Astrocyte (in vitro differentiated cells and primary cell): ENCODE measurements around the gene SEL1L2. TPM values are rescaled to one million over a fixed set of nuclear protein-coding genes. Genes with fewer than 3 reads are reported as not detected.

Experiments used
- DNase-seq: peaks from one replicate; pipeline ENCODE4 v3.0.0-alpha.2; 2010; ENCODE audit warnings: low read depth
- FAIRE-seq: peaks from 2 replicates; lab custom pipeline; 2011; peaks lifted over from hg19 to GRCh38; lab: Jason Lieb, UNC
- H2AFZ ChIP-seq: 2 replicates; pipeline ENCODE4 v1.6.0; 2012; ENCODE audit warnings: low read depth, low read length, inconsistent platforms
- H3K27ac ChIP-seq: 2 replicates; pipeline ENCODE4 v1.5.1; 2011; ENCODE audit warnings: low read depth, low read length, inconsistent platforms
- H3K27me3 ChIP-seq: 2 replicates; pipeline ENCODE4 v1.6.0; 2011; ENCODE audit warnings: low read length, inconsistent platforms; ENCODE audit not compliant: insufficient read depth
- H3K36me3 ChIP-seq: 2 replicates; pipeline ENCODE4 v1.5.1; 2011; ENCODE audit warnings: low read length, inconsistent platforms; ENCODE audit not compliant: insufficient read depth
- H3K4me1 ChIP-seq: 2 replicates; pipeline ENCODE4 v1.5.1; 2011; ENCODE audit warnings: low read length, inconsistent platforms; ENCODE audit not compliant: insufficient read depth
- H3K4me2 ChIP-seq: 2 replicates; pipeline ENCODE4 v1.6.0; 2012; ENCODE audit warnings: low read length, inconsistent platforms
- H3K4me3 ChIP-seq: 2 replicates; pipeline ENCODE4 v1.5.1; 2011; ENCODE audit warnings: low read depth, mild to moderate bottlenecking, low read length, inconsistent platforms; ENCODE audit not compliant: insufficient read depth
- H3K79me2 ChIP-seq: 2 replicates; pipeline ENCODE4 v1.6.0; 2012; ENCODE audit warnings: mild to moderate bottlenecking, low read length, inconsistent platforms; ENCODE audit not compliant: insufficient read depth
- H3K9ac ChIP-seq: 2 replicates; pipeline ENCODE4 v1.6.0; 2012; ENCODE audit warnings: mild to moderate bottlenecking, low read length, inconsistent platforms
- H3K9me3 ChIP-seq: 2 replicates; pipeline ENCODE4 v1.5.1; 2012; ENCODE audit warnings: low read depth, mild to moderate bottlenecking, low read length, inconsistent platforms; ENCODE audit not compliant: insufficient read depth
- H4K20me1 ChIP-seq: 2 replicates; pipeline ENCODE4 v1.6.0; 2012; ENCODE audit warnings: low read length, inconsistent platforms; ENCODE audit not compliant: insufficient read depth
- H3K27ac Mint-ChIP-seq: one replicate; pipeline ENCODE4 v1.8.0; 2021; ENCODE audit warnings: mild to moderate bottlenecking, mixed read lengths; ENCODE audit not compliant: unreplicated experiment
- H3K27me3 Mint-ChIP-seq: one replicate; pipeline ENCODE4 v1.8.0; 2021; ENCODE audit warnings: low read depth, mixed read lengths; ENCODE audit not compliant: unreplicated experiment
- H3K36me3 Mint-ChIP-seq: one replicate; pipeline ENCODE4 v1.8.0; 2021; ENCODE audit warnings: low read depth, mixed read lengths; ENCODE audit not compliant: unreplicated experiment
- H3K4me1 Mint-ChIP-seq: one replicate; pipeline ENCODE4 v1.8.0; 2021; ENCODE audit warnings: low read depth, mixed read lengths; ENCODE audit not compliant: unreplicated experiment
- H3K4me3 Mint-ChIP-seq: one replicate; pipeline ENCODE4 v1.8.0; 2021; ENCODE audit warnings: mild to moderate bottlenecking, moderate library complexity, mixed read lengths; ENCODE audit not compliant: unreplicated experiment
- H3K9me3 Mint-ChIP-seq: one replicate; pipeline ENCODE4 v1.8.0; 2021; ENCODE audit warnings: mild to moderate bottlenecking, mixed read lengths; ENCODE audit not compliant: unreplicated experiment
- EZH2 ChIP-seq: IDR thresholded peaks from 2 replicates; pipeline ENCODE4 v1.6.1; 2012; ENCODE audit warnings: mild to moderate bottlenecking, low read length, inconsistent platforms; ENCODE audit not compliant: insufficient read depth
- total RNA-seq: library from RNA; stranded (reverse); gene quantifications from 2 replicates; pipeline ENCODE4 v1.2.1, GENCODE V29; 2021
- TF ChIP-seq, protein P1 (sequence below): IDR thresholded peaks from 2 replicates; pipeline ENCODE4 v1.5.1; 2011; ENCODE audit warnings: low read depth, mild to moderate bottlenecking, inconsistent platforms, low read length, moderate library complexity; ENCODE audit not compliant: insufficient read depth

Gene SEL1L2
- total RNA-seq, 1 donor from 2014 or later: not detected

DNA sequence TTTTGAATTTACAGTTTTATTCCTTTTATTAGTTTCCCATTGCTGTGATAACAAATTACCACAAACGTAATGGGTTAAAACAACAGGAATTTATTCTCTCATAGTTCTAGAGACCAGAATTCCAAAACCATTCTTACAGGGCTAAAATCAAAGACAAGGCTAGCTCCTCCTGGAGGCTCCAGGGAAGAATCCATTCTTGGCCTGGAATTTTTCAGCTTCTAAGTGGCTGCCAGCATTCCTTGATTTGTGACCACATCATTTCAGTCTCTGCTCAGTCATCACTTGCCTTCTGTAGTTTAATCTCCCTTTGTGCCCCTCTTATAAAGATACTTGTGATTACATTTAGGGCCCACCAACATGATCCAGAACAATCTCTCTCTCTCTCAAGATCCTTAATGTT lies 897 bp upstream of the SEL1L2 start:
- no peak for DNase-seq
- TF ChIP-seq EZH2: no peak
- TF ChIP-seq, protein P1, sequence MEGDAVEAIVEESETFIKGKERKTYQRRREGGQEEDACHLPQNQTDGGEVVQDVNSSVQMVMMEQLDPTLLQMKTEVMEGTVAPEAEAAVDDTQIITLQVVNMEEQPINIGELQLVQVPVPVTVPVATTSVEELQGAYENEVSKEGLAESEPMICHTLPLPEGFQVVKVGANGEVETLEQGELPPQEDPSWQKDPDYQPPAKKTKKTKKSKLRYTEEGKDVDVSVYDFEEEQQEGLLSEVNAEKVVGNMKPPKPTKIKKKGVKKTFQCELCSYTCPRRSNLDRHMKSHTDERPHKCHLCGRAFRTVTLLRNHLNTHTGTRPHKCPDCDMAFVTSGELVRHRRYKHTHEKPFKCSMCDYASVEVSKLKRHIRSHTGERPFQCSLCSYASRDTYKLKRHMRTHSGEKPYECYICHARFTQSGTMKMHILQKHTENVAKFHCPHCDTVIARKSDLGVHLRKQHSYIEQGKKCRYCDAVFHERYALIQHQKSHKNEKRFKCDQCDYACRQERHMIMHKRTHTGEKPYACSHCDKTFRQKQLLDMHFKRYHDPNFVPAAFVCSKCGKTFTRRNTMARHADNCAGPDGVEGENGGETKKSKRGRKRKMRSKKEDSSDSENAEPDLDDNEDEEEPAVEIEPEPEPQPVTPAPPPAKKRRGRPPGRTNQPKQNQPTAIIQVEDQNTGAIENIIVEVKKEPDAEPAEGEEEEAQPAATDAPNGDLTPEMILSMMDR: no peak

DNA sequence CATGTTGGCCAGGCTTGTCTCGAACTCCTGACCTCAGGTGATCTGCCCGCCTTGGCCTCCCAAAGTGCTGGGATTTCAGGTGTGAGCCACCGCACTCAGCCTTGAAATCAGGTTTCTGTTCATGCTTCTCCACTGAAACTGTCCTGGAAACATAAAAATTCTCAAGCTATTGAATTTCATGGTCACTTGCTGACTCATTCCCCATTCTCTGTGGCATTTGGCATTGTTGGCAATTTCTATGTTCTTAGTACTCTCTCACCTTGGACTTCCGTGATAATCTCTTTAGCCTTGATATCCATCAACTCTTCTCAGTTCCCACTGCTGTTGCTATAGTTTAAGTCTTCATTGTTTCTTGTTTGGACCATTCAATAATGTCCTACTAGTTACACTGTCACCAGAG lies 6.2 kb downstream of the SEL1L2 start:
- Mint-ChIP-seq H3K27me3 (no peaks in the 10 kb centered on the region), H3K4me3 (no peak overlapping the region), H3K4me1 (no peaks in the 10 kb centered on the region), H3K9me3 (no peaks in the 10 kb centered on the region), H3K27ac (no peak overlapping the region), H3K36me3 (no peaks in the 10 kb centered on the region)
- no peak for FAIRE-seq
- no peaks in the 10 kb centered on the region for H3K36me3 ChIP-seq
- no peaks in the 10 kb centered on the region for H3K27me3 ChIP-seq
- H3K79me2 ChIP-seq: no peaks in the 10 kb centered on the region
- DNase-seq: no peak
- H3K9me3 ChIP-seq: no peaks in the 10 kb centered on the region
- TF ChIP-seq, protein P1: no peak
- no peak for TF ChIP-seq EZH2
- no peak overlapping the region for H3K4me3 ChIP-seq
- no peaks in the 10 kb centered on the region for H4K20me1 ChIP-seq
- no peak overlapping the region for H2AFZ ChIP-seq
- H3K27ac ChIP-seq: no peak overlapping the region
- no peak overlapping the region for H3K9ac ChIP-seq
- H3K4me2 ChIP-seq: no peak overlapping the region
- H3K4me1 ChIP-seq: no peaks in the 10 kb centered on the region

More for the DNA sequence above, 897 bp upstream of the SEL1L2 start:
- H3K4me2 ChIP-seq: no peak overlapping the region
- Mint-ChIP-seq H3K4me1 (peaks cover 5% of the 10 kb centered on the region), H3K27ac (no peak overlapping the region), H3K27me3 (no peaks in the 10 kb centered on the region), H3K4me3 (no peak overlapping the region), H3K36me3 (peaks cover 2% of the 10 kb centered on the region), H3K9me3 (peaks cover 2% of the 10 kb centered on the region)
- no peak overlapping the region for H3K9ac ChIP-seq
- no peaks in the 10 kb centered on the region for H4K20me1 ChIP-seq
- H3K4me3 ChIP-seq: no peak overlapping the region
- no peaks in the 10 kb centered on the region for H3K9me3 ChIP-seq
- no peak overlapping the region for H3K27ac ChIP-seq
- H3K4me1 ChIP-seq: no peaks in the 10 kb centered on the region
- peaks cover 2% of the 10 kb centered on the region for H3K27me3 ChIP-seq
- no peak overlapping the region for H2AFZ ChIP-seq
- FAIRE-seq: no peak
- H3K79me2 ChIP-seq: no peaks in the 10 kb centered on the region
- H3K36me3 ChIP-seq: no peaks in the 10 kb centered on the region

DNA sequence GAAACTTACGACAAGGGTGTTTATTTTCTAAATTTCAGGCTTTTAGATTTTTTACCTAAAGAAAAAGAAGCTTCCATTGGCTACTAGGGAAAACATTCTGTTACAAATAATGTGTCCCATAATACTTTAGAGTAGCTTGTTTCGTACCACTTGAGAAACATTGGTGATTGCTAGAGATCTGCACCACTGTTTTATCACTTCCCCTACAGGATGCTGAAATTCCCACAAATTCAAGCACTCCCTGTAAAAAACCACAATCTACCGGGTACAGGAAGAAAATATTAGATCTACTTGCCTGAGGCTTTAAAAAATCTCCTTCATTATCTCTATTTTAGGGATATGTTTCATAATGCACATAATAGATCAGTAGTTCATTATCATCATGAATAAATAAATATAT lies 29.9 kb downstream of the SEL1L2 start:
- Histone ChIP-seq H3K79me2 (no peaks in the 10 kb centered on the region), H3K4me3 (no peak overlapping the region), H3K9ac (no peak overlapping the region), H3K27me3 (no peaks in the 10 kb centered on the region), H2AFZ (no peak overlapping the region), H3K4me2 (no peak overlapping the region), H3K36me3 (no peaks in the 10 kb centered on the region), H3K9me3 (no peaks in the 10 kb centered on the region), H3K27ac (no peak overlapping the region), H4K20me1 (no peaks in the 10 kb centered on the region), H3K4me1 (no peaks in the 10 kb centered on the region)
- no peaks in the 10 kb centered on the region for H3K27me3 Mint-ChIP-seq
- H3K36me3 Mint-ChIP-seq: no peaks in the 10 kb centered on the region
- DNase-seq (no peak), FAIRE-seq (no peak)
- no peaks in the 10 kb centered on the region for H3K4me1 Mint-ChIP-seq
- no peaks in the 10 kb centered on the region for H3K9me3 Mint-ChIP-seq
- H3K27ac Mint-ChIP-seq: no peak overlapping the region
- TF ChIP-seq, protein P1: no peak
- TF ChIP-seq EZH2: no peak
- no peak overlapping the region for H3K4me3 Mint-ChIP-seq
